A673 (cell line): ENCODE measurements around the gene UBE2U. TPM values are rescaled to one million over a fixed set of nuclear protein-coding genes. Genes with fewer than 3 reads are reported as not detected.

Experiments used
- BruUV-seq: library from RNA; stranded (reverse); fragments of 400-500 nt; replicated peaks from 2 replicates; lab custom pipeline; 2021; lab: Mats Ljungman, UMichigan
- CTCF ChIA-PET: fragments of 300-600 bp; sonication (Branson Sonifier 250); formaldehyde crosslinking; loops from one replicate; lab custom pipeline; 2022; ENCODE audit warnings: antibody characterized with exemption; lab: Charles Lee
- POLR2A ChIA-PET: fragments of 300-600 bp; sonication (Branson Sonifier 250); formaldehyde crosslinking; loops from one replicate; lab custom pipeline; 2022; ENCODE audit warnings: antibody characterized with exemption; ENCODE audit not compliant: low non-redundant PET; lab: Charles Lee
- DNase-seq: peaks from one replicate; pipeline ENCODE4 v3.0.0-alpha.2; 2015; ENCODE audit warnings: low spot score
- H3K27ac ChIP-seq: fragments of 200-600 bp; sonication (generic); 2 replicates; pipeline ENCODE4 v1.5.1; 2016; ENCODE audit warnings: mixed run types, low read depth, mild to moderate bottlenecking, mixed read lengths, antibody characterized with exemption, low read length; ENCODE audit not compliant: poor library complexity, severe bottlenecking
- H3K27me3 ChIP-seq: fragments of 200-600 bp; sonication (generic); replicated peaks from 2 replicates; pipeline ENCODE4 v1.6.1; 2017; ENCODE audit warnings: mixed run types, low read depth, mild to moderate bottlenecking, mixed read lengths, antibody characterized with exemption, low read length; ENCODE audit not compliant: insufficient read depth, poor library complexity
- H3K36me3 ChIP-seq: fragments of 200-600 bp; sonication (generic); 2 replicates; pipeline ENCODE4 v1.6.1; 2016; ENCODE audit warnings: mixed run types, mild to moderate bottlenecking, mixed read lengths, antibody characterized with exemption, low read length; ENCODE audit not compliant: insufficient read depth, poor library complexity, severe bottlenecking
- H3K4me1 ChIP-seq: fragments of 200-600 bp; sonication (generic); 2 replicates; pipeline ENCODE4 v1.6.1; 2017; ENCODE audit warnings: mixed run types, mild to moderate bottlenecking, mixed read lengths, antibody characterized with exemption, low read length; ENCODE audit not compliant: insufficient read depth, poor library complexity, severe bottlenecking
- H3K4me3 ChIP-seq: fragments of 200-600 bp; sonication (generic); 2 replicates; pipeline ENCODE4 v1.5.1; 2016; ENCODE audit warnings: low read depth, mixed run types, mild to moderate bottlenecking, mixed read lengths, low read length; ENCODE audit not compliant: poor library complexity, severe bottlenecking
- H3K9me3 ChIP-seq: fragments of 200-600 bp; sonication (generic); 2 replicates; pipeline ENCODE4 v1.6.1; 2016; ENCODE audit warnings: mixed run types, low read depth, mild to moderate bottlenecking, mixed read lengths, antibody characterized with exemption, low read length; ENCODE audit not compliant: poor library complexity, severe bottlenecking
- CTCF ChIP-seq: fragments of 300-800, 200-600 bp; sonication (generic); conservative IDR thresholded peaks from 2 replicates; pipeline ENCODE4 v1.5.1; 2017; ENCODE audit warnings: low read depth, mild to moderate bottlenecking, antibody characterized with exemption, low read length, moderate library complexity, mixed read lengths
- EZH2 ChIP-seq: fragments of 200-600 bp; sonication (generic); IDR thresholded peaks from 2 replicates; pipeline ENCODE4 v1.6.1; 2017; ENCODE audit warnings: borderline replicate concordance, low read depth, mild to moderate bottlenecking, mixed read lengths, antibody characterized with exemption, low read length; ENCODE audit not compliant: poor library complexity, severe bottlenecking
- intact Hi-C: fragments of 100-400 bp; cut with micrococcal nuclease; formaldehyde crosslinking; loops from one replicate; pipeline ENCODE4 v1.10.0; 2022; ENCODE audit not compliant: unreplicated experiment
- total RNA-seq: library from RNA; stranded (reverse); gene quantifications from 2 replicates; pipeline ENCODE4 v1.2.3, GENCODE V29; 2021

UBE2U gene
- total RNA-seq, 1 experiment from 2014 or later: not detected

DNA sequence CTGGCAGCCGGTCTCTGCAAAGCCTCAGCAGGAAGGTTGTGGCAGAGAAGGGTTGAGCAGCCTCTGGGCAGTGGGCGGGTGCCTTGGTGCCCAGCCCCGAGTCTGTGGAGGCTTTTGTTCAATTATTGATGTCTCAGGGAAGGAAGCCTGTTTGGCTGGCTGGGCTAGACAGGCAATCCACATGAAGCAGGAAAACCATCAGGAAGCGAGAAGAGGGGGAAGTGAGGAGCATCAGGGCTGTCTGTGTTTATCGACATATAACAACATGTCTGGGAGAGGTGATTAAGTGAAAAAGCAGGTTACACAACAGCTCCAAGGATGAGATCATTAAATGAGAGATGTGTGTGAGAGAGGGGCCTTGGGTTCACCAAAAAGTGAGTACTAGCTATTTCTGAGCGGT is 105.4 kb downstream of the UBE2U start:
- ChIA-PET CTCF (no interaction called here), POLR2A (no interaction called here)
- no peak overlapping the region for H3K27ac ChIP-seq
- DNase-seq: no peak
- TF ChIP-seq CTCF (no peak), EZH2 (no peak)
- H3K4me1 ChIP-seq: no peaks in the 10 kb centered on the region
- no peaks in the 10 kb centered on the region for H3K27me3 ChIP-seq
- H3K9me3 ChIP-seq: no peaks in the 10 kb centered on the region
- no peak overlapping the region for H3K4me3 ChIP-seq
- BruUV-seq: no TSS peak
- no peaks in the 10 kb centered on the region for H3K36me3 ChIP-seq
- intact Hi-C loops: no loop called here

GRCh38 chr1:64309431-64309831 is 106.0 kb downstream of the UBE2U start:
- ChIA-PET POLR2A (no interaction called here), CTCF (no interaction called here)
- BruUV-seq: no TSS peak

DNA sequence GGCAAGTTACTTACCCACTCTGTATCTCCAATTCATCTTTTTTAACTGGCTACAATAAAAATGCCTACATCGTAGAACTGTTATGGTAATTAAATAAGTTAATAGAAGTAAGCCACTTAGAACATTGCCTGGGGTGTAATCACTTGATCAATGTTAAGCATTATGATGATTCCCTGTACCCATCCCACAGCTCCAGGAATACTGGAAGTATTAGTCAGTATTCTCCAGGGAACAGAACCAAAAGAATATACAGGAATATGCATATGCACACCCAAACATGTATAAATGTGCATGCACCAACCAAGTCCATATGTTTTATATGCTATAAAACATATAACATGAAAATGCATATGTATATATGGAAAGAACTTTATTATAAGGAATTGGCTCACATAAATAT is 107.3 kb downstream of the UBE2U start:
- POLR2A ChIA-PET: no interaction called here
- intact Hi-C loops: no loop called here
- BruUV-seq: no TSS peak
- Histone ChIP-seq H3K4me3 (no peak overlapping the region), H3K27me3 (no peaks in the 10 kb centered on the region), H3K27ac (no peak overlapping the region), H3K36me3 (no peaks in the 10 kb centered on the region), H3K4me1 (no peaks in the 10 kb centered on the region), H3K9me3 (no peaks in the 10 kb centered on the region)
- DNase-seq: no peak
- CTCF ChIA-PET: no interaction called here
- TF ChIP-seq EZH2 (no peak), CTCF (no peak)

More at GRCh38 chr1:64309431-64309831, 106.0 kb downstream of the UBE2U start:
- H3K36me3 ChIP-seq: no peaks in the 10 kb centered on the region
- TF ChIP-seq EZH2: no peak
- no peak for TF ChIP-seq CTCF
- no peak overlapping the region for H3K27ac ChIP-seq
- no peak for DNase-seq
- no peaks in the 10 kb centered on the region for H3K4me1 ChIP-seq
- no peaks in the 10 kb centered on the region for H3K9me3 ChIP-seq
- intact Hi-C loops: no loop called here
- no peaks in the 10 kb centered on the region for H3K27me3 ChIP-seq
- no peak overlapping the region for H3K4me3 ChIP-seq
